Inflammatory macrophage treated with lipopolysaccharide for 1 hour (primary cell): Measurements from ENCODE around the gene CFAP65.

Source experiments
- DNase-seq, 2 donors: peaks; one replicate each; pipeline ENCODE4 v3.0.0-alpha.2; 2020 to 2022

CFAP65 gene

GRCh38 chr2:219060821-219061791 is 19.8 kb upstream of the CFAP65 start, which contains the start of gene IHH:
IHH (minus strand) TSS chr2:219060921; CDS start chr2:219060467, 454 bp downstream.
- DNase-seq, result no peak

GRCh38 chr2:219059725-219060682 is 18.7 kb upstream of the CFAP65 start:
- DNase-seq, result no peak

- DNase-seq, result no peak
Measured at GRCh38 chr2:219059375-219059724, 18.0 kb upstream of the CFAP65 start.

GRCh38 chr2:219058541-219059374 is 17.4 kb upstream of the CFAP65 start:
- DNase-seq, result no peak

- peak; percentile 32 to 71 for DNase-seq
Measured at GRCh38 chr2:219057709-219058540, 16.6 kb upstream of the CFAP65 start.

- DNase-seq, result no peak
Measured at GRCh38 chr2:219056896-219057708, 15.8 kb upstream of the CFAP65 start.

GRCh38 chr2:219056176-219056895 is 15.0 kb upstream of the CFAP65 start:
- DNase-seq, result no peak

GRCh38 chr2:219054956-219055903 is 13.9 kb upstream of the CFAP65 start:
- DNase-seq, result no peak

- no peak for DNase-seq
Measured at GRCh38 chr2:219049282-219049681, 8.0 kb upstream of the CFAP65 start.

- peak; percentile 10 to 43 for DNase-seq
Measured at GRCh38 chr2:219045937-219046550, 4.7 kb upstream of the CFAP65 start.

GRCh38 chr2:219042750-219043149 is 1.4 kb upstream of the CFAP65 start:
- DNase-seq, result no peak

- no peak for DNase-seq
Measured at GRCh38 chr2:219042157-219042556, 841 bp upstream of the CFAP65 start.

GRCh38 chr2:219038600-219038999 is 2.7 kb downstream of the CFAP65 start:
- no peak for DNase-seq

GRCh38 chr2:219037783-219038499 is 3.4 kb downstream of the CFAP65 start:
- DNase-seq, result no peak

GRCh38 chr2:219035942-219036341 is 5.4 kb downstream of the CFAP65 start:
- no peak for DNase-seq

GRCh38 chr2:219034823-219035222 is 6.5 kb downstream of the CFAP65 start:
- DNase-seq, result no peak

- DNase-seq, result no peak
Measured at GRCh38 chr2:219032051-219032745, 9.1 kb downstream of the CFAP65 start.
